Loucy (cell line): Measurements from ENCODE around the gene SERPINB6.

Experiments
- EZH2phosphoT487 ChIP-seq: fragments of 200-600 bp; IDR thresholded peaks from 2 replicates; pipeline ENCODE4 v1.6.1; 2018; ENCODE audit warnings: antibody characterized with exemption, mild to moderate bottlenecking, moderate library complexity, borderline replicate concordance
- TF ChIP-seq, protein P1 (sequence below): fragments of 200-600 bp; sonication (generic); conservative IDR thresholded peaks from 2 replicates; pipeline ENCODE4 v1.5.1; 2014; ENCODE audit warnings: mild to moderate bottlenecking, antibody characterized with exemption, low read length

- TF ChIP-seq, protein P1, sequence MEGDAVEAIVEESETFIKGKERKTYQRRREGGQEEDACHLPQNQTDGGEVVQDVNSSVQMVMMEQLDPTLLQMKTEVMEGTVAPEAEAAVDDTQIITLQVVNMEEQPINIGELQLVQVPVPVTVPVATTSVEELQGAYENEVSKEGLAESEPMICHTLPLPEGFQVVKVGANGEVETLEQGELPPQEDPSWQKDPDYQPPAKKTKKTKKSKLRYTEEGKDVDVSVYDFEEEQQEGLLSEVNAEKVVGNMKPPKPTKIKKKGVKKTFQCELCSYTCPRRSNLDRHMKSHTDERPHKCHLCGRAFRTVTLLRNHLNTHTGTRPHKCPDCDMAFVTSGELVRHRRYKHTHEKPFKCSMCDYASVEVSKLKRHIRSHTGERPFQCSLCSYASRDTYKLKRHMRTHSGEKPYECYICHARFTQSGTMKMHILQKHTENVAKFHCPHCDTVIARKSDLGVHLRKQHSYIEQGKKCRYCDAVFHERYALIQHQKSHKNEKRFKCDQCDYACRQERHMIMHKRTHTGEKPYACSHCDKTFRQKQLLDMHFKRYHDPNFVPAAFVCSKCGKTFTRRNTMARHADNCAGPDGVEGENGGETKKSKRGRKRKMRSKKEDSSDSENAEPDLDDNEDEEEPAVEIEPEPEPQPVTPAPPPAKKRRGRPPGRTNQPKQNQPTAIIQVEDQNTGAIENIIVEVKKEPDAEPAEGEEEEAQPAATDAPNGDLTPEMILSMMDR: no peak
- no peak for TF ChIP-seq EZH2phosphoT487
These were observed 45.3 kb upstream of the SERPINB6 start for GRCh38 chr6:3016473-3017280.
